Measurements from ENCODE around the gene ACER3. TPM values are rescaled to one million over a fixed set of nuclear protein-coding genes. Genes with fewer than 3 reads are reported as not detected.
"Not testable (repeated sequence)": the region's sequence is repeated elsewhere in the genome, so short reads cannot be mapped to it uniquely, and the experiment has no call there.

Gene ACER3
- total RNA-seq, 1 experiment from 2014 or later: 10.7 TPM

DNA sequence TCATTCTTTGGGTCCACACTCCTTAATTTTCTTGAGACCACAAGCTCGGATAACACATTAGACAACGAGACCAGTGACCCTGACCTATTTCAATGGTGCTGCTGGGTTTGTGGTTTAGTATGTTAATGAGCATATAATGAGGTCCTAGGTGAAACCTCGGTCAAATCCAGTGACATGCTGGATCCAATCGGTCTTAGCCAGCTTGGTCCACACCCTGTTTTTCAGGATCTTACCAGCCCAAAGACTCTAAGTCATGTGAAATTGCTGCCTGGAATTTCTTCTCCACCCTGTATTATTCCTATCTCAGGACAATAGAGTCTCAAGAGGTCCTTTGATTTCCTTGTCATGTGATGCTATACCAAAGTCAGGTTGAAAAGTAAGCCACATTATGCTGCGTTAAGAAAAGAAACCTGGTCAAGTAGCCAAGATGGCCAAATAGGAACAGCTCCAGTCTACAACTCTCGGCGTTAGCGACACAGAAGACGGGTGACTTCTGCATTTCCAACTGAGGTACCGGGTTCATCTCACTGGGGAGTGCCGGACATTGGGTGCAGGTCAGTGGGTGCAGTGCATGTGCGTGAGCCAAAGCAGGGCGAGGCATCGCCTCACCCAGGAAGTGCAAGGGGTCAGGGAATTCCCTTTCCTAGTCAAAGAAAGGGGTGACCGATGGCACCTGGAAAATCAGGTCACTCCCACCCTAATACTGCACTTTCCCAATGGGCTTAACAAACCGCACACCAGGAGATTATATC lies 102.9 kb downstream of the ACER3 start:
- not testable (repeated sequence) for H2AFZ ChIP-seq (ENCODE audit: low read length); H3K4me2 ChIP-seq (ENCODE audit: low read depth, low read length, poor library complexity, severe bottlenecking)

DNA sequence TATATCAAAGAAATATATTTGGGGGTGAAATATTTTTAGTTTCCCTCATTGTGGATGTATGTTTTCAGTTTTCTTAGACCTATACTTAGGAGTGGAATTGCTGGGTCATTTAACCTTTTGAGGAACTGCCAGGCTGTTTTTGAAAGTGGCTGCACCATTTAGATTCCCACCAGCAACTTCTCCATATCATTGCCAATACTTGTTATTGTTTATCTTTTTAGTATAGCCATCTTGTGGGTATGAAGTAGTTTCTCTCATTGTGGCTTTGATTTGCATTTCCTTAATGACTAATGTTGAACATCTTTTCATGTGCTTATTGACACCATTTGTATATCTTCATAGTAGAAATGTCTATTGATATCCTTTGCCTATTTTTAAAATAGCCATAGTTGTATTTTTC lies 111.3 kb downstream of the ACER3 start:
- Histone ChIP-seq H3K9me2 (replicated peaks; ENCODE audit: insufficient read depth, low read length) (no peaks in the 10 kb centered on the region), H3K4me3 (ENCODE audit: low read length) (no peak overlapping the region), H2AFZ (ENCODE audit: low read length) (no peak overlapping the region), H3K9me3 (ENCODE audit: low read length) (no peaks in the 10 kb centered on the region), H3K4me1 (ENCODE audit: low read length) (no peaks in the 10 kb centered on the region), H4K20me1 (ENCODE audit: insufficient read depth, low read depth, low read length) (no peaks in the 10 kb centered on the region), H3K36me3 (ENCODE audit: insufficient read depth, low read length) (no peaks in the 10 kb centered on the region), H3K27ac (ENCODE audit: low read length) (no peak overlapping the region), H3K4me2 (ENCODE audit: low read depth, low read length, poor library complexity, severe bottlenecking) (no peak overlapping the region), H3K79me2 (ENCODE audit: low read length) (no peaks in the 10 kb centered on the region), H3K9ac (ENCODE audit: low read length) (no peak overlapping the region), H3K27me3 (ENCODE audit: low read length) (no peaks in the 10 kb centered on the region)
- no peak for DNase-seq

More for the DNA sequence above, 102.9 kb downstream of the ACER3 start:
- not testable (repeated sequence) for H3K4me3 ChIP-seq (ENCODE audit: low read length); DNase-seq; H3K27me3 ChIP-seq (ENCODE audit: low read length); H3K9me2 ChIP-seq (replicated peaks; ENCODE audit: insufficient read depth, low read length); H3K36me3 ChIP-seq (ENCODE audit: insufficient read depth, low read length); H3K9ac ChIP-seq (ENCODE audit: low read length); H3K79me2 ChIP-seq (ENCODE audit: low read length); H4K20me1 ChIP-seq (ENCODE audit: insufficient read depth, low read depth, low read length); H3K27ac ChIP-seq (ENCODE audit: low read length); H3K4me1 ChIP-seq (ENCODE audit: low read length); H3K9me3 ChIP-seq (ENCODE audit: low read length)

DNA sequence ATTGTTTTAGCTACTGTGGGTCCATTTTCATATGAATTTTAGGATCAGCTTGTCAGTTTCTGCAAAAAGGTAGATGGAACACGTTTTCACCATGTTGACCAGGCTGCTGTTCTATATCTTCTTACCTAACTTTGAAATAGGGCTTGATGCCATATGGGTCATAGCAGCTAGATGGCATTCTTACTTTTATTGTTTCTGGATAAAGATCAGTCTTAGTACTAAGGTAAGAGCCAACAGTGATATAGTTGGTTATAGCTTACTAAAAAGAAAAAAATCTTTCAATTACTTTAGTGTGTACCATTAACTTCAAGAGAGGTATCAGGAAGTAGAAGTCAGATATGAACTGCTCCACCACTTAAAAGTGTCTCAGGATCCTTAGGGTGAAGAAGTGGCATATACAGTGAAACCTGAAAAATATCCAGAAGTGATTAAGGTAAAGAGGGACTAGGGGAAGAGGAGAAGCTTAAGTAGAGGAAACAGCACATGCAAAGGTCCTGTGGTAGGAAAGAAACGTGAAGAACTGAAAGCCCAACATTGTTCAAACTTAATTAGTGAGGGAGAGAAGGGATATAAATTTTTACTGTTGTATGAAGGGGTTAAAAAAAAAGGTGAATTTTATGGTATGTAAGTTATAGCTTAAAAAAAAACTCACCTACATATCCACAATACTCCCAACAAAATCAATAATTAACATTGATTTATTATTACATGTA lies 113.6 kb downstream of the ACER3 start:
- Histone ChIP-seq H3K9me3 (ENCODE audit: low read length) (no peaks in the 10 kb centered on the region), H3K27ac (ENCODE audit: low read length) (no peak overlapping the region), H2AFZ (ENCODE audit: low read length) (no peak overlapping the region), H3K4me1 (ENCODE audit: low read length) (no peaks in the 10 kb centered on the region), H4K20me1 (ENCODE audit: insufficient read depth, low read depth, low read length) (no peaks in the 10 kb centered on the region), H3K79me2 (ENCODE audit: low read length) (no peaks in the 10 kb centered on the region), H3K36me3 (ENCODE audit: insufficient read depth, low read length) (no peaks in the 10 kb centered on the region), H3K4me2 (ENCODE audit: low read depth, low read length, poor library complexity, severe bottlenecking) (no peak overlapping the region), H3K9me2 (replicated peaks; ENCODE audit: insufficient read depth, low read length) (no peaks in the 10 kb centered on the region), H3K4me3 (ENCODE audit: low read length) (no peak overlapping the region), H3K27me3 (ENCODE audit: low read length) (no peaks in the 10 kb centered on the region), H3K9ac (ENCODE audit: low read length) (no peak overlapping the region)
- no peak for DNase-seq

DNA sequence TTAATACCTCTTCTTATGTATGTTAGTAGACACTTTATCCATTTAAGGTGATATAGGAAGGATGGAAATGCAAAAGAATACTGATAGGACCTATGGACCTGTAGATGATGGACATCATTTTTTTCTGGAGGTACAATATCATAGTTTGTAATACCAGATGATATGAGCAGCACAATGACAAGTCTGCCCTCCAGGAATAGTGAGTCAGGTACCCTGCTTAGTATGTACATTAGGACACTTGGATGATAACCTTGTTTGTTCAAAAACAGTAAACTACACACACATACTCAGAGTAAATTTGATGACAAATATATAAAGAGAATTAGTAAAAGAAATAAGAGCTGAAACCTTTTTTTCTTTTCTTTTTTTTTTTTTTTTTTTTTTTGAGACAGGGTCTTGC lies 114.8 kb downstream of the ACER3 start:
- Histone ChIP-seq H3K36me3 (ENCODE audit: insufficient read depth, low read length) (no peaks in the 10 kb centered on the region), H3K9me2 (replicated peaks; ENCODE audit: insufficient read depth, low read length) (no peaks in the 10 kb centered on the region), H3K9me3 (ENCODE audit: low read length) (no peaks in the 10 kb centered on the region), H3K4me3 (ENCODE audit: low read length) (no peak overlapping the region), H3K27me3 (ENCODE audit: low read length) (no peaks in the 10 kb centered on the region), H2AFZ (ENCODE audit: low read length) (no peak overlapping the region), H3K4me1 (ENCODE audit: low read length) (no peaks in the 10 kb centered on the region), H3K4me2 (ENCODE audit: low read depth, low read length, poor library complexity, severe bottlenecking) (no peak overlapping the region), H3K27ac (ENCODE audit: low read length) (no peak overlapping the region), H4K20me1 (ENCODE audit: insufficient read depth, low read depth, low read length) (no peaks in the 10 kb centered on the region), H3K9ac (ENCODE audit: low read length) (no peak overlapping the region), H3K79me2 (ENCODE audit: low read length) (no peaks in the 10 kb centered on the region)
- no peak for DNase-seq

DNA sequence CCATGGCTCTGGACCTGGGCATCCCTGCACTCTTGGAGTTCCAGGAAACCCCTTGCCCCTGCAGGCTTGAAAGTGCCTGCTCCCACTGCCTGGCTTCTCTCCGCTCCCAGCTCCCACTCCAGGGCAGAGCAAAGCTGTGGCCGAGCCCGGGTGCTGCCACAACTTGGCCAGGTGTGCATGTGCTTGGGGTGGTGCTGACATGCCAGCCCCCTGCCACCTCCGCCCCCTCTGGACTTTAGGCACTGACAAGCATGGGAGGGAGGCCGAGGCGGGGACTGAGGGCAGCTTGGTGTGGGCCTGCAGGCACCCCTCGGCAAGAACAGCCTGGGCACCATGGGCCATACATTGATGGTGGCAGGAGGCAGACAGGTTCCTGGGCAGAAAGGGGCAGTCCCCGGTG lies 117.1 kb downstream of the ACER3 start:
- Histone ChIP-seq H3K36me3 (ENCODE audit: insufficient read depth, low read length) (no peaks in the 10 kb centered on the region), H3K9me2 (replicated peaks; ENCODE audit: insufficient read depth, low read length) (no peaks in the 10 kb centered on the region), H3K4me1 (ENCODE audit: low read length) (no peaks in the 10 kb centered on the region), H3K79me2 (ENCODE audit: low read length) (no peaks in the 10 kb centered on the region), H3K9me3 (ENCODE audit: low read length) (no peaks in the 10 kb centered on the region), H3K4me3 (ENCODE audit: low read length) (no peak overlapping the region), H3K4me2 (ENCODE audit: low read depth, low read length, poor library complexity, severe bottlenecking) (no peak overlapping the region), H2AFZ (ENCODE audit: low read length) (no peak overlapping the region), H4K20me1 (ENCODE audit: insufficient read depth, low read depth, low read length) (no peaks in the 10 kb centered on the region), H3K9ac (ENCODE audit: low read length) (no peak overlapping the region), H3K27ac (ENCODE audit: low read length) (no peak overlapping the region), H3K27me3 (ENCODE audit: low read length) (no peaks in the 10 kb centered on the region)
- no peak for DNase-seq

DNA sequence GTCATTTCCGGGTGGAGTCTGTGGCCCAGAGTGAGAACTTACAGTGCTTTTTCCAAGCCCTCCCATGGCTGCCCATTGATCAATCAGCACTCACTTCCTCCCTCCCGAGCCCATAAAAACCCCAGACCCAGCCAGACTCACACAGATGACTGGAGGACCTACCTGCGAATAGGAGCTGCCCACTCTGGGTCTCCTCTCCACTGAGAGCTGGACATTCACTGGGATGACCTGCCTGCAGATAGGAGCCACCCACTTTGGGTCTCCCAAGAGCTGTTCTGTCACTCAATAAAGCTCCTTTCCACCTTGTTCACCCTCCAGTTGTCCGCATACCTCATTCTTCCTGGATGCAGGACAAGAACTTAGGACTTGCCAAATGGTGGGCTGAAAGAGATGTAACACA lies 117.5 kb downstream of the ACER3 start:
- H3K4me2 ChIP-seq (ENCODE audit: low read depth, low read length, poor library complexity, severe bottlenecking): no peak overlapping the region

DNA sequence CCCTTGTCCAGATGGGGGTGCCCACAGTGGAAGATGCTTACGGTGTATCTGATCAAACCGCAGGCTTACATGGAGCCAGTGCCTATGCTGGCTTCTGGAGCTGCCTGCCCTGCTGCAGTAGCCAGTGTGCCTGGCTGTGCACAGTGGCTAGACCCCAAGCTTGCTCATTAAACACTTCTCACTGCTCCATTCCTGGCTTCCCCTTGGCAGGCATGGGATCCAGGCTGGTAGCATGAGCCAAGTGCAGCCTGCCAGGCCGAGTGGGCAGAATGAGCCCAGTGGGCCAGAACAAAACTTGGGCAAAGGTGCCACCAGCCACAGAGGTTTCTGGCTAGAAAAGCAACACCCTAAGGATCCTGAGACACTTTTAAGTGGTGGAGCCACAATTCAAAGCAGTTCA lies 118.1 kb downstream of the ACER3 start:
- Histone ChIP-seq H3K4me2 (ENCODE audit: low read depth, low read length, poor library complexity, severe bottlenecking) (no peak overlapping the region), H3K4me3 (ENCODE audit: low read length) (no peak overlapping the region), H3K4me1 (ENCODE audit: low read length) (no peaks in the 10 kb centered on the region), H2AFZ (ENCODE audit: low read length) (no peak overlapping the region), H3K9ac (ENCODE audit: low read length) (no peak overlapping the region), H3K27me3 (ENCODE audit: low read length) (no peaks in the 10 kb centered on the region), H3K27ac (ENCODE audit: low read length) (no peak overlapping the region), H3K9me3 (ENCODE audit: low read length) (no peaks in the 10 kb centered on the region), H3K36me3 (ENCODE audit: insufficient read depth, low read length) (no peaks in the 10 kb centered on the region), H3K9me2 (replicated peaks; ENCODE audit: insufficient read depth, low read length) (no peaks in the 10 kb centered on the region), H3K79me2 (ENCODE audit: low read length) (no peaks in the 10 kb centered on the region), H4K20me1 (ENCODE audit: insufficient read depth, low read depth, low read length) (no peaks in the 10 kb centered on the region)
- DNase-seq: no peak

More for the DNA sequence above, 117.5 kb downstream of the ACER3 start:
- Histone ChIP-seq H3K27me3 (ENCODE audit: low read length) (no peaks in the 10 kb centered on the region), H3K9me2 (replicated peaks; ENCODE audit: insufficient read depth, low read length) (no peaks in the 10 kb centered on the region), H3K9ac (ENCODE audit: low read length) (no peak overlapping the region), H3K36me3 (ENCODE audit: insufficient read depth, low read length) (no peaks in the 10 kb centered on the region), H2AFZ (ENCODE audit: low read length) (no peak overlapping the region), H3K79me2 (ENCODE audit: low read length) (no peaks in the 10 kb centered on the region), H3K9me3 (ENCODE audit: low read length) (no peaks in the 10 kb centered on the region), H3K4me1 (ENCODE audit: low read length) (no peaks in the 10 kb centered on the region), H3K27ac (ENCODE audit: low read length) (no peak overlapping the region), H4K20me1 (ENCODE audit: insufficient read depth, low read depth, low read length) (no peaks in the 10 kb centered on the region), H3K4me3 (ENCODE audit: low read length) (no peak overlapping the region)
- no peak for DNase-seq

DNA sequence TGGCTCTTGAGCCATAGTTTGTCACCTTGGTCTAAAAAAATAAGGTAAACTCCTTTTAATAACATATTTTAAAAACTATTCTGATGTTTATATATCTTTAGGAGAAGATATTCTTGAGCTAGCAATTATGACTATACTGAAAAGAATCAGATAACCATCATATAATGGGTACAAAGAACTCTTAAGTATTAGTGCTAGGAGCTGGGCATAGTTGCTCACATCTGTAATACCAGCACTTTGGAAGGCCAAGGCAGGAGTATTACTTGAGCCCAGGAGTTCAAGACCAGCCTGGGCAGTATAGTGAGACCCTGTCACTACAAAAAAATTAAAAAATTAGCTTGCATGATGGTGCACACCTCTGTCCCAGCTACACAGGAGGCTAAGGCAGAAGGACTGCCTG lies 119.5 kb downstream of the ACER3 start:
- Histone ChIP-seq H3K27me3 (ENCODE audit: low read length) (no peaks in the 10 kb centered on the region), H3K4me3 (ENCODE audit: low read length) (no peak overlapping the region), H2AFZ (ENCODE audit: low read length) (no peak overlapping the region), H3K27ac (ENCODE audit: low read length) (no peak overlapping the region), H3K4me2 (ENCODE audit: low read depth, low read length, poor library complexity, severe bottlenecking) (no peak overlapping the region), H3K9ac (ENCODE audit: low read length) (no peak overlapping the region), H3K36me3 (ENCODE audit: insufficient read depth, low read length) (no peaks in the 10 kb centered on the region), H4K20me1 (ENCODE audit: insufficient read depth, low read depth, low read length) (no peaks in the 10 kb centered on the region), H3K9me3 (ENCODE audit: low read length) (no peaks in the 10 kb centered on the region), H3K79me2 (ENCODE audit: low read length) (no peaks in the 10 kb centered on the region), H3K4me1 (ENCODE audit: low read length) (no peaks in the 10 kb centered on the region), H3K9me2 (replicated peaks; ENCODE audit: insufficient read depth, low read length) (no peaks in the 10 kb centered on the region)
- DNase-seq: no peak

Data from Karpas-422 (cell line).